A673 (cell line): ENCODE data around the gene LCN6.

Source experiments
- EZH2 ChIP-seq: fragments of 200-600 bp; sonication (generic); IDR thresholded peaks from 2 replicates; pipeline ENCODE4 v1.6.1; 2017; ENCODE audit warnings: borderline replicate concordance, low read depth, mild to moderate bottlenecking, mixed read lengths, antibody characterized with exemption, low read length; ENCODE audit not compliant: poor library complexity, severe bottlenecking
- TF ChIP-seq, protein P1 (sequence below): fragments of 300-800, 200-600 bp; sonication (generic); conservative IDR thresholded peaks from 2 replicates; pipeline ENCODE4 v1.5.1; 2017; ENCODE audit warnings: low read depth, mild to moderate bottlenecking, antibody characterized with exemption, low read length, moderate library complexity, mixed read lengths

GRCh38 chr9:136746621-136747020 lies 1.7 kb downstream of the LCN6 start:
- TF ChIP-seq, protein P1, sequence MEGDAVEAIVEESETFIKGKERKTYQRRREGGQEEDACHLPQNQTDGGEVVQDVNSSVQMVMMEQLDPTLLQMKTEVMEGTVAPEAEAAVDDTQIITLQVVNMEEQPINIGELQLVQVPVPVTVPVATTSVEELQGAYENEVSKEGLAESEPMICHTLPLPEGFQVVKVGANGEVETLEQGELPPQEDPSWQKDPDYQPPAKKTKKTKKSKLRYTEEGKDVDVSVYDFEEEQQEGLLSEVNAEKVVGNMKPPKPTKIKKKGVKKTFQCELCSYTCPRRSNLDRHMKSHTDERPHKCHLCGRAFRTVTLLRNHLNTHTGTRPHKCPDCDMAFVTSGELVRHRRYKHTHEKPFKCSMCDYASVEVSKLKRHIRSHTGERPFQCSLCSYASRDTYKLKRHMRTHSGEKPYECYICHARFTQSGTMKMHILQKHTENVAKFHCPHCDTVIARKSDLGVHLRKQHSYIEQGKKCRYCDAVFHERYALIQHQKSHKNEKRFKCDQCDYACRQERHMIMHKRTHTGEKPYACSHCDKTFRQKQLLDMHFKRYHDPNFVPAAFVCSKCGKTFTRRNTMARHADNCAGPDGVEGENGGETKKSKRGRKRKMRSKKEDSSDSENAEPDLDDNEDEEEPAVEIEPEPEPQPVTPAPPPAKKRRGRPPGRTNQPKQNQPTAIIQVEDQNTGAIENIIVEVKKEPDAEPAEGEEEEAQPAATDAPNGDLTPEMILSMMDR, result no peak
- no peak for TF ChIP-seq EZH2
